Panc1 (cell line): Measurements from ENCODE around the gene PPM1K. TPM values are rescaled to one million over a fixed set of nuclear protein-coding genes. Genes with fewer than 3 reads are reported as not detected.

Experiments used
- ATAC-seq: fragments of 200-7000 bp; cut with Tn5 transposase; 2 replicates; pipeline ENCODE4 v1.9.1; 2020; ENCODE audit warnings: mild to moderate bottlenecking, moderate library complexity
- BruUV-seq: library from RNA; stranded (reverse); fragments of 400-500 nt; replicated peaks from 2 replicates; lab custom pipeline; 2021; lab: Mats Ljungman, UMichigan
- CTCF ChIA-PET: fragments of 300-600 bp; sonication (Branson Sonifier 250); formaldehyde crosslinking; loops from one replicate; lab custom pipeline; 2022; ENCODE audit warnings: antibody characterized with exemption; lab: Charles Lee
- POLR2A ChIA-PET: fragments of 300-600 bp; sonication (Branson Sonifier 250); formaldehyde crosslinking; loops from one replicate; lab custom pipeline; 2022; ENCODE audit warnings: antibody characterized with exemption; lab: Charles Lee
- DNase-seq: peaks from one replicate; pipeline ENCODE4 v3.0.0-alpha.2; 2010; ENCODE audit warnings: low read depth, low spot score
- H3K27ac ChIP-seq: 2 replicates; pipeline ENCODE4 v1.5.1; 2011; ENCODE audit warnings: mild to moderate bottlenecking, low read length, inconsistent platforms
- H3K27me3 ChIP-seq: fragments of 200-500 bp; sonication (Bioruptor generic); 2 replicates; pipeline ENCODE4 v1.6.0; 2014; ENCODE audit warnings: low read length, inconsistent platforms; ENCODE audit not compliant: control insufficient read depth, insufficient read depth
- H3K36me3 ChIP-seq: fragments of 200-500 bp; sonication (Bioruptor generic); 2 replicates; pipeline ENCODE4 v1.5.1; 2014; ENCODE audit warnings: inconsistent platforms, mild to moderate bottlenecking, low read length, moderate library complexity; ENCODE audit not compliant: control insufficient read depth, insufficient read depth
- H3K4me1 ChIP-seq: 2 replicates; pipeline ENCODE4 v1.5.1; 2011; ENCODE audit warnings: inconsistent platforms, mild to moderate bottlenecking, low read length, moderate library complexity; ENCODE audit not compliant: control insufficient read depth, insufficient read depth
- H3K4me3 ChIP-seq, 2 experiments: 2 replicates each; pipeline ENCODE4 v1.5.1; 2011 to 2012; ENCODE audit warnings: low read depth in 2 of 2, low read length in 2 of 2, mild to moderate bottlenecking in 2 of 2, inconsistent platforms in 1 of 2, moderate library complexity in 1 of 2
- H3K9me3 ChIP-seq: fragments of 200-500 bp; sonication (Bioruptor generic); 2 replicates; pipeline ENCODE4 v1.5.1; 2014; ENCODE audit warnings: low read depth, mild to moderate bottlenecking, inconsistent platforms, low read length, moderate library complexity; ENCODE audit not compliant: control insufficient read depth, insufficient read depth
- CTCF ChIP-seq: fragments of 450-650 bp; IDR thresholded peaks from 2 replicates; pipeline ENCODE4 v1.5.1; 2017; ENCODE audit warnings: mild to moderate bottlenecking
- POLR2AphosphoS5 ChIP-seq: IDR thresholded peaks from 2 replicates; pipeline ENCODE4 v1.6.1; 2012; ENCODE audit warnings: mild to moderate bottlenecking, low read depth, low read length, moderate library complexity
- REST ChIP-seq, 2 experiments: IDR thresholded peaks; 2 replicates each; pipeline ENCODE4 v1.6.1; 2011 to 2012; ENCODE audit warnings: low read depth in 2 of 2, control low read depth in 1 of 2, low read length in 1 of 2, mild to moderate bottlenecking in 1 of 2, moderate library complexity in 1 of 2; ENCODE audit not compliant: insufficient read depth in 1 of 2
- SIN3A ChIP-seq: IDR thresholded peaks from 2 replicates; pipeline ENCODE4 v1.6.1; 2012; ENCODE audit warnings: low read depth, mild to moderate bottlenecking, low read length, moderate library complexity, borderline replicate concordance; ENCODE audit not compliant: insufficient read depth
- TCF7L2 ChIP-seq: IDR thresholded peaks from 2 replicates; pipeline ENCODE4 v1.6.1; 2011; ENCODE audit warnings: mild to moderate bottlenecking, low read depth, low read length, inconsistent platforms
- in situ Hi-C: cut with HindIII; loops from 2 replicates; pipeline ENCODE4 v1.10.0; 2016; ENCODE audit warnings: low sequenced_read_pairs, low pct_unique_long_range_greater_than_20kb
- intact Hi-C: fragments of 100-400 bp; cut with micrococcal nuclease; formaldehyde crosslinking; loops from one replicate; pipeline ENCODE4 v1.10.0; 2022; ENCODE audit not compliant: unreplicated experiment
- total RNA-seq: library from RNA; stranded (reverse); gene quantifications from one replicate; pipeline ENCODE4 v1.2.1, GENCODE V29; 2021; ENCODE audit not compliant: unreplicated experiment

The PPM1K gene
- total RNA-seq, 1 experiment from 2014 or later: 2.1 TPM

GRCh38 chr4:88212253-88212561 lies 72.2 kb downstream of the PPM1K start:
- POLR2A ChIA-PET: no interaction called here
- TF ChIP-seq POLR2AphosphoS5 (no peak), CTCF (peak; percentile 38)
- no TSS peak for BruUV-seq
- CTCF ChIA-PET: no interaction called here
- Histone ChIP-seq H3K27ac (no peak overlapping the region), H3K4me1 (no peaks in the 10 kb centered on the region), H3K36me3 (no peaks in the 10 kb centered on the region), H3K4me3 (no peak overlapping the region), H3K27me3 (no peaks in the 10 kb centered on the region; the same call in 1 of the 2 replicates), H3K9me3 (no peaks in the 10 kb centered on the region)
- intact Hi-C loops: loop anchor here (1.0 to 5.0 kb wide), 3 partner anchors 157 to 360 kb away; no protein-coding TSS in a partner anchor
- DNase-seq: no peak
- peak; percentile 30; the same call in 1 of the 2 replicates for ATAC-seq
- in situ Hi-C loops: no loop called here

GRCh38 chr4:88211473-88212252 lies 72.7 kb downstream of the PPM1K start:
- H3K27ac ChIP-seq: no peak overlapping the region; the same call in 1 of the 2 replicates
- H3K36me3 ChIP-seq: no peaks in the 10 kb centered on the region
- H3K4me1 ChIP-seq: no peaks in the 10 kb centered on the region
- H3K4me3 ChIP-seq: no peak overlapping the region
- no peaks in the 10 kb centered on the region; the same call in 1 of the 2 replicates for H3K27me3 ChIP-seq
- in situ Hi-C loops (no loop called here), intact Hi-C loops (loop anchor here (1.0 to 5.0 kb wide), 3 partner anchors 156 to 359 kb away; no protein-coding TSS in a partner anchor)
- BruUV-seq: no TSS peak
- DNase-seq: peak; percentile 30
- ATAC-seq: peak; percentile 81
- ChIA-PET CTCF (interaction anchor here (0.6 to 1.4 kb wide), 2 partner anchors 154 to 178 kb away, joined by 3 to 12 read pairs; no protein-coding TSS in a partner anchor), POLR2A (no interaction called here)
- H3K9me3 ChIP-seq: no peaks in the 10 kb centered on the region
- no peak for TF ChIP-seq POLR2AphosphoS5
- TF ChIP-seq CTCF: peak; percentile 62

- TF ChIP-seq TCF7L2 (no peak), CTCF (no peak), SIN3A (no peak), REST (IDR thresholded peaks at IDR 0.05; ENCODE audit: insufficient read depth in 1 of 2, low read depth in 2 of 2, low read length in 1 of 2) (no peak), POLR2AphosphoS5 (no peak)
- ATAC-seq: no peak
- no TSS peak for BruUV-seq
- H3K4me1 ChIP-seq: no peaks in the 10 kb centered on the region; the same call in 1 of the 2 replicates
- H3K4me3 ChIP-seq: no peak overlapping the region
- H3K36me3 ChIP-seq: no peaks in the 10 kb centered on the region
- peak overlapping the region; percentile 12; the same call in 1 of the 2 replicates for H3K27ac ChIP-seq
- in situ Hi-C loops (no loop called here), intact Hi-C loops (no loop called here)
- H3K27me3 ChIP-seq: no peaks in the 10 kb centered on the region; the same call in 1 of the 2 replicates
- POLR2A ChIA-PET: no interaction called here
- H3K9me3 ChIP-seq: no peaks in the 10 kb centered on the region
- CTCF ChIA-PET: interaction anchor here (0.6 kb wide), 1 partner anchor 175 kb away, joined by 4 read pairs; no protein-coding TSS in a partner anchor
- DNase-seq: no peak
These were observed 76.2 kb downstream of the PPM1K start for GRCh38 chr4:88208156-88208555.
